GM12801 (cell line): ENCODE results near the gene ZCRB1.

ENCODE experiments used
- CTCF ChIP-seq: IDR thresholded peaks from one replicate; pipeline ENCODE4 v1.5.1; 2011; ENCODE audit warnings: control low read depth; ENCODE audit not compliant: insufficient read length; ENCODE audit errors: extremely low read depth

Gene ZCRB1

DNA sequence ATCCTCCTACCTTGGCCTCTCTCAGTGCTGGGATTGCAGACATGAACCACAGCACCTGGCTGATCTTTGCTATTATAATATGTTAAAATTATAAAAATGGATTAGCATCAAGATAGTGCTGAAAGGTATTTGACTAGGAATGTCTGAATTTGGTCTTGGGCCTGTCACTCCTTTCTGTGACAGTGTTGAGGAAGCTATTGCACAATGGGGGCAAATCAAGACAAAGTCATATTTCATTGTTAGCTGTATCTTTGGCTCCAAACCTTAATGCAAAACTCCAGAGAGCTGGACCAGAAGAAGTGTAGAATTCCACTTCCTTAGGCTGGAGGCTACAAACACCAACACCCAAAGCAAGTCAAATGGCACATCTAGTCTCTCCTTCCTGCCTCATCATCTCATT is 42.2 kb downstream of the ZCRB1 start:
- no peak for TF ChIP-seq CTCF

DNA sequence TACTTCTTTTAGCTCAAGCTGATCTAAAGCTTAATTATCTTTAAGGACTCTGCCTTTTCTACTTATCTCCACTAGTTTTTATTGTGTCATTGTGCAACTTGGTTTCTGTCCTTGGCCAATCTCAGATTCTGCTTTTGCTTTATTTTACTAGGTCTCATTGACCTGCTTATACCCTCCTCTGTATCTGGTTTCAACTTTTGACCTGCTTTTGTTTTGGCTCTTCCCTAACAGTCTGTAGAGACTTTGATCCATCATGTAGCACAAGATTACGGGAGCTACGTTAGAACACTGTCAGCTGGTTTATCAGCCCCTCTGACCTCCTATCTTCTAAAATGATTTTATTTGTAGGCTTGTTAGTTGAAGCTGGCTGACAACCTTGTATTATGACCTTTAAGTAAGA is 43.6 kb downstream of the ZCRB1 start:
- TF ChIP-seq CTCF = no peak

- no peak for TF ChIP-seq CTCF
Measured at GRCh38 chr12:42281844-42282243, 44.0 kb downstream of the ZCRB1 start.

DNA sequence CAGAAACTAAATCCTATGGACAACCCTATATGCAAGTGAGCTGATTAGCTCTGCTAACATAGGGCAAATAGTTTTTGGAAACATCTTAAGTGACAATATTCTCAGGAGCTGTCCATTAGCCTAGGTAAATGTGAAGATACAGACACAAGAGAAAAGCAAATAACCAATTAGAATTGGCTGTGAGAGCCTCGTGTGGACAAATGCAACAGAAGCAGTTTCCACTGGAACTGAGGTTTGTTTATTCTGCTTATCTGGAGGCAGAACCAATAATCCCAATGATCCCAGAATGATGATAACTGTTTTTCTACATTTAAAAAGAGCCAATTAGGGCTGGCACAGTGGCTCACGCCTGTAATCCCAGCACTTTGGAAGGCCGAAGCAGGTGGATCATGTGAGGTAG is 44.6 kb downstream of the ZCRB1 start:
- TF ChIP-seq CTCF = no peak

DNA sequence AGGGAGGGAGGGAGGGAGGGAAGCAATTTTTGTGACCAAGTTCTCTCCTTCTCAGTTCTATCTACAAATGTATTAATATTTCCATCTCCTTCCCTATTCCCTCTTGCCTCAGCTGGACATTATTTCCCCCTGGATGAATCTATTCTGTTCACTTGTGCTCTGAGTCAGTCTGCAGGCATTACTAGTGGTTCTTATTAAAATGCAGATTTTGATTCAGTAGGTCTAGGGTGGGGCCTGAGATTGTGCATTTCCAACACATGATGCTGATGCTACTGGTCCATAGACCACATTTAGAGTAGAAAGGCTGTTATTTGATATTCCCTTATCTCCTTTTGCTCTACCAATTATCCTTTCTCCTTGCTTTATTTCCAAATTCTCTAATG is 47.8 kb downstream of the ZCRB1 start:
- TF ChIP-seq CTCF = no peak

GRCh38 chr12:42277396-42278127 is 48.3 kb downstream of the ZCRB1 start:
- TF ChIP-seq CTCF = no peak

DNA sequence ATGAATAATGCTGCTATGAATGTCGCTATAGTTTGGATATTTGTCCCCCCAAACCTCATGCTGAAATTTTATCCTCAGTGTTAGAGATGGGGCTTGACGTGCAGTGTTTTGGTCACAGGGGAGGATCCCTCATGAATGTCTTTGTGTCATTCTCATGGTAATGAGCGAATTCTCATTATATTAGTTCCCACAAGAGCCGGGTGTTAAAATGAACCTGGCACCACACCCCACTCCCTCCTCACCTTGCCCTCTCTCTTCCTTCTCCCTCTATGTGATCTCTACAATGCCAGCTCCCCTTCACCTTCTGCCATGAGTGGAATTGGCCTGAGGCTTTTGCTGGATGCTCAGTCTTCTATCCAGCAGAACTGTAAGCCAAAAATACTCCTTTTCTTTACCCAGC is 50.4 kb downstream of the ZCRB1 start:
- no peak for TF ChIP-seq CTCF
